K562 (cell line): ENCODE measurements around the gene CSTPP1.
A peak's percentile ranks its signal among the peaks of the same experiment; 100 is the strongest.

Experiments used
- DEAF1 ChIP-seq: fragments of 450-650 bp; formaldehyde crosslinking; IDR thresholded peaks from 2 replicates; pipeline ENCODE4 v1.4.0; 2020; ENCODE audit warnings: mild to moderate bottlenecking, moderate library complexity
- GABPA ChIP-seq: fragments of 200-800 bp; sonication (Bioruptor generic); conservative IDR thresholded peaks from 2 replicates; pipeline ENCODE4 v1.6.1; 2016; ENCODE audit warnings: low read depth, missing genetic modification characterization, missing compliant biosample characterization
- HES1 ChIP-seq: fragments of 450-650 bp; IDR thresholded peaks from 2 replicates; pipeline ENCODE4 v1.6.1; 2016; ENCODE audit warnings: low read depth, mild to moderate bottlenecking, moderate library complexity
- MYC ChIP-seq, 2 experiments: fragments of 250-450 bp in 1 of 2; sonication (Bioruptor Pico) in 1 of 2; IDR thresholded peaks; 2 replicates each; pipeline versions ENCODE4 v1.5.1 to v1.6.1; 2012 to 2021; ENCODE audit warnings: low read depth in 2 of 2, borderline replicate concordance in 1 of 2, improper control_type of control experiment in 1 of 2, low read length in 1 of 2, mild to moderate bottlenecking in 1 of 2, moderate library complexity in 1 of 2
- NCOA1 ChIP-seq: fragments of 450-650 bp; IDR thresholded peaks from 2 replicates; pipeline ENCODE4 v1.6.1; 2016; ENCODE audit warnings: low read depth
- NUFIP1 ChIP-seq: fragments of 450-650 bp; IDR thresholded peaks from 2 replicates; pipeline ENCODE4 v1.6.1; 2018; ENCODE audit not compliant: partially characterized antibody
- ZNF175 ChIP-seq: fragments of 200-800 bp; sonication (Bioruptor generic); IDR thresholded peaks from 2 replicates; pipeline ENCODE4 v1.6.1; 2016; ENCODE audit warnings: low read depth, mild to moderate bottlenecking, missing genetic modification characterization, missing compliant biosample characterization
- ZNF384 ChIP-seq: IDR thresholded peaks from 2 replicates; pipeline ENCODE4 v1.6.1; 2012; ENCODE audit warnings: low read depth, low read length, improper control_type of control experiment
- ZNF830 ChIP-seq: fragments of 250-450 bp; sonication (Bioruptor Pico); IDR thresholded peaks from 2 replicates; pipeline ENCODE4 v1.5.0; 2021; ENCODE audit warnings: mild to moderate bottlenecking
- TF ChIP-seq, protein P1 (sequence below): IDR thresholded peaks from 2 replicates; pipeline ENCODE4 v1.6.1; 2011; ENCODE audit warnings: borderline replicate concordance, low read depth, mild to moderate bottlenecking, moderate library complexity, low read length; ENCODE audit not compliant: insufficient read depth, poor library complexity, severe bottlenecking

DNA sequence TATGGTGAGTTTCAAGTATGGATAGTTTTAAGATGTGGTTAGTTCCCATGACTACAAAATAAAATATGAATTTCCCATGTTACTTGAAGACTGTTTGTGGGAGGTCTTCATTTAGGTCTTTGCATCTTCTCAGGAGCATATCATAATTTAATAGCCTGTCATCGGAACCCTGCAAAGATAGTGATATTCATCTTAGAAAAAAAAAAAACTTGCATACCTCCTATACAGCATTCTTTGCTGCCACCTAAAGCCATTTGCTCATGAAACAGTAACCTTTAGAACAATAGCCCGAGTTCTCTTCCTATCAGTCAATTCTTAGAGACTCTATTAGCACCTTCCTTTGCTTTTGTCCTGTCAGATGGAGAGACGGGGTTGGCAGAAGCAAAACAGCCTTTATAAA lies 164.8 kb downstream of the CSTPP1 start:
- TF ChIP-seq HES1 (no peak), GABPA (no peak), ZNF384 (peak; percentile 96), NUFIP1 (no peak), DEAF1 (CRISPR knock-in tag) (peak; percentile 50; the same call in 1 of the 2 replicates), ZNF175 (no peak), MYC (IDR thresholded peaks at IDR 0.05; ENCODE audit: low read depth, low read length) (no peak), MYC (CRISPR knock-in tag; IDR thresholded peaks at IDR 0.05; ENCODE audit: borderline replicate concordance, low read depth) (no peak), ZNF830 (CRISPR knock-in tag) (no peak), NCOA1 (no peak)
- TF ChIP-seq, protein P1, sequence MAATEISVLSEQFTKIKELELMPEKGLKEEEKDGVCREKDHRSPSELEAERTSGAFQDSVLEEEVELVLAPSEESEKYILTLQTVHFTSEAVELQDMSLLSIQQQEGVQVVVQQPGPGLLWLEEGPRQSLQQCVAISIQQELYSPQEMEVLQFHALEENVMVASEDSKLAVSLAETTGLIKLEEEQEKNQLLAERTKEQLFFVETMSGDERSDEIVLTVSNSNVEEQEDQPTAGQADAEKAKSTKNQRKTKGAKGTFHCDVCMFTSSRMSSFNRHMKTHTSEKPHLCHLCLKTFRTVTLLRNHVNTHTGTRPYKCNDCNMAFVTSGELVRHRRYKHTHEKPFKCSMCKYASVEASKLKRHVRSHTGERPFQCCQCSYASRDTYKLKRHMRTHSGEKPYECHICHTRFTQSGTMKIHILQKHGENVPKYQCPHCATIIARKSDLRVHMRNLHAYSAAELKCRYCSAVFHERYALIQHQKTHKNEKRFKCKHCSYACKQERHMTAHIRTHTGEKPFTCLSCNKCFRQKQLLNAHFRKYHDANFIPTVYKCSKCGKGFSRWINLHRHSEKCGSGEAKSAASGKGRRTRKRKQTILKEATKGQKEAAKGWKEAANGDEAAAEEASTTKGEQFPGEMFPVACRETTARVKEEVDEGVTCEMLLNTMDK = no peak
